Neural progenitor cell (in vitro differentiated cells): ENCODE data around the gene CACNG3. TPM values are rescaled to one million over a fixed set of nuclear protein-coding genes. Genes with fewer than 3 reads are reported as not detected.

Source experiments
- DNase-seq: peaks from one replicate; pipeline ENCODE4 v3.0.0-alpha.2; 2016; ENCODE audit warnings: low spot score
- H2AFZ ChIP-seq: fragments of 200-600 bp; sonication (generic); replicated peaks from 2 replicates; pipeline ENCODE4 v1.6.1; 2016; ENCODE audit warnings: antibody characterized with exemption
- H3F3A ChIP-seq: fragments of 200-600 bp; sonication (generic); 2 replicates; pipeline ENCODE4 v1.6.1; 2016; ENCODE audit warnings: antibody characterized with exemption, low read depth
- H3K27ac ChIP-seq: fragments of 200-600 bp; sonication (generic); 2 replicates; pipeline ENCODE4 v1.5.1; 2016; ENCODE audit warnings: mild to moderate bottlenecking
- H3K27me3 ChIP-seq: fragments of 200-600 bp; sonication (generic); 2 replicates; pipeline ENCODE4 v1.6.1; 2016; ENCODE audit warnings: mild to moderate bottlenecking, moderate library complexity
- H3K36me3 ChIP-seq: fragments of 200-600 bp; sonication (generic); 2 replicates; pipeline ENCODE4 v1.5.1; 2016
- H3K4me1 ChIP-seq: fragments of 200-600 bp; sonication (generic); 2 replicates; pipeline ENCODE4 v1.6.1; 2016; ENCODE audit warnings: mixed run types
- H3K4me2 ChIP-seq: fragments of 200-600 bp; sonication (generic); 2 replicates; pipeline ENCODE4 v1.6.1; 2016
- H3K4me3 ChIP-seq: fragments of 200-600 bp; sonication (generic); 2 replicates; pipeline ENCODE4 v1.5.1; 2016
- H3K79me2 ChIP-seq: fragments of 200-600 bp; sonication (generic); 2 replicates; pipeline ENCODE4 v1.6.1; 2016; ENCODE audit warnings: low read depth
- H3K9ac ChIP-seq: fragments of 200-600 bp; sonication (generic); 2 replicates; pipeline ENCODE4 v1.6.1; 2016
- H3K9me3 ChIP-seq: fragments of 200-600 bp; sonication (generic); 2 replicates; pipeline ENCODE4 v1.5.1; 2016; ENCODE audit warnings: low read depth
- H4K20me1 ChIP-seq: fragments of 200-600 bp; sonication (generic); 2 replicates; pipeline ENCODE4 v1.6.1; 2016; ENCODE audit warnings: low read depth
- H3K27ac Mint-ChIP-seq: 3 replicates; pipeline ENCODE4 v1.8.0; 2021; ENCODE audit warnings: mixed read lengths
- H3K27me3 Mint-ChIP-seq: 2 replicates; pipeline ENCODE4 v1.8.0; 2022; ENCODE audit warnings: low read depth, mild to moderate bottlenecking, inconsistent platforms, moderate library complexity, mixed read lengths; ENCODE audit not compliant: insufficient read depth
- H3K36me3 Mint-ChIP-seq: 3 replicates; pipeline ENCODE4 v1.8.0; 2021; ENCODE audit warnings: mixed read lengths
- H3K4me1 Mint-ChIP-seq: 3 replicates; pipeline ENCODE4 v1.8.0; 2021; ENCODE audit warnings: mixed read lengths
- H3K4me3 Mint-ChIP-seq: 3 replicates; pipeline ENCODE4 v1.8.0; 2021; ENCODE audit warnings: mild to moderate bottlenecking, moderate library complexity, mixed read lengths
- H3K9me3 Mint-ChIP-seq: 3 replicates; pipeline ENCODE4 v1.8.0; 2020; ENCODE audit warnings: mixed read lengths
- EZH2 ChIP-seq: fragments of 200-600 bp; sonication (generic); IDR thresholded peaks from 2 replicates; pipeline ENCODE4 v1.6.1; 2017; ENCODE audit warnings: antibody characterized with exemption, mild to moderate bottlenecking, moderate library complexity
- EZH2phosphoT487 ChIP-seq: fragments of 200-600 bp; sonication (generic); IDR thresholded peaks from 2 replicates; pipeline ENCODE4 v1.6.1; 2017; ENCODE audit warnings: antibody characterized with exemption
- total RNA-seq: library from RNA; depleted of rRNA; stranded (reverse); fragments of >200 nt; gene quantifications from 2 replicates; pipeline ENCODE4 v1.2.3, GENCODE V29; 2015; ENCODE audit warnings: low replicate concordance
- TF ChIP-seq, protein P1 (sequence below): fragments of 200-600 bp; sonication (generic); IDR thresholded peaks from 2 replicates; pipeline ENCODE4 v1.5.1; 2017; ENCODE audit warnings: antibody characterized with exemption, mild to moderate bottlenecking

The CACNG3 gene
- total RNA-seq, 1 donor from 2014 or later = not detected

DNA sequence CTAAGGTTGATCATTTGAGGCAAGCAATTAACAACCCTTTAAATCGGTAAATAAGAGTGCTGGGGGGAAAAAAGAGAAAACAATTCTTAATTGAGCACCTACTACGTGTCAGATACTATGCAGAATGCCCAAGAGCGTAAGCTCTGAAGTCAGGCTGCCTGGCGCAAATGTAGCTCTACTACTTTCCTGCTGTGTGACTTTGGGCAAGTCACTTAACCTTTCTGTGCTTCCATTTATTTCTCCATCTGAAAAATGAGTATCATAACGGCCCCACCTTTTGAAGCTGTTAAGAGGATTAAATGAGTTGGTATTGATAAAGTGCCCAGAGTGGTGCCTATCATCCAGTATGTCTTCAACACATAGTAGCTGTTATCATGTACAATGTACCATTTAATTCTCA, 102.0 kb downstream of the CACNG3 start:
- no peak overlapping the region for H3K27ac Mint-ChIP-seq
- no peaks in the 10 kb centered on the region for H3K36me3 ChIP-seq
- DNase-seq = no peak
- H3K27ac ChIP-seq = no peak overlapping the region
- no peaks in the 10 kb centered on the region for H3K36me3 Mint-ChIP-seq
- no peak overlapping the region for H3K4me3 Mint-ChIP-seq
- H3K27me3 ChIP-seq = no peaks in the 10 kb centered on the region
- H3K79me2 ChIP-seq = no peaks in the 10 kb centered on the region
- H3K4me2 ChIP-seq = no peak overlapping the region
- H3K9me3 Mint-ChIP-seq = peaks cover 5% of the 10 kb centered on the region
- H3F3A ChIP-seq = no peaks in the 10 kb centered on the region
- no peaks in the 10 kb centered on the region for H3K4me1 Mint-ChIP-seq
- H4K20me1 ChIP-seq = no peaks in the 10 kb centered on the region
- TF ChIP-seq, protein P1, sequence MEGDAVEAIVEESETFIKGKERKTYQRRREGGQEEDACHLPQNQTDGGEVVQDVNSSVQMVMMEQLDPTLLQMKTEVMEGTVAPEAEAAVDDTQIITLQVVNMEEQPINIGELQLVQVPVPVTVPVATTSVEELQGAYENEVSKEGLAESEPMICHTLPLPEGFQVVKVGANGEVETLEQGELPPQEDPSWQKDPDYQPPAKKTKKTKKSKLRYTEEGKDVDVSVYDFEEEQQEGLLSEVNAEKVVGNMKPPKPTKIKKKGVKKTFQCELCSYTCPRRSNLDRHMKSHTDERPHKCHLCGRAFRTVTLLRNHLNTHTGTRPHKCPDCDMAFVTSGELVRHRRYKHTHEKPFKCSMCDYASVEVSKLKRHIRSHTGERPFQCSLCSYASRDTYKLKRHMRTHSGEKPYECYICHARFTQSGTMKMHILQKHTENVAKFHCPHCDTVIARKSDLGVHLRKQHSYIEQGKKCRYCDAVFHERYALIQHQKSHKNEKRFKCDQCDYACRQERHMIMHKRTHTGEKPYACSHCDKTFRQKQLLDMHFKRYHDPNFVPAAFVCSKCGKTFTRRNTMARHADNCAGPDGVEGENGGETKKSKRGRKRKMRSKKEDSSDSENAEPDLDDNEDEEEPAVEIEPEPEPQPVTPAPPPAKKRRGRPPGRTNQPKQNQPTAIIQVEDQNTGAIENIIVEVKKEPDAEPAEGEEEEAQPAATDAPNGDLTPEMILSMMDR = no peak
- TF ChIP-seq EZH2phosphoT487 = no peak
- no peak for TF ChIP-seq EZH2
- no peak overlapping the region for H3K4me3 ChIP-seq
- H3K9ac ChIP-seq = no peak overlapping the region
- no peaks in the 10 kb centered on the region for H3K9me3 ChIP-seq
- H3K27me3 Mint-ChIP-seq = peaks cover 11% of the 10 kb centered on the region
- H2AFZ ChIP-seq = no peak overlapping the region
- no peaks in the 10 kb centered on the region for H3K4me1 ChIP-seq

DNA sequence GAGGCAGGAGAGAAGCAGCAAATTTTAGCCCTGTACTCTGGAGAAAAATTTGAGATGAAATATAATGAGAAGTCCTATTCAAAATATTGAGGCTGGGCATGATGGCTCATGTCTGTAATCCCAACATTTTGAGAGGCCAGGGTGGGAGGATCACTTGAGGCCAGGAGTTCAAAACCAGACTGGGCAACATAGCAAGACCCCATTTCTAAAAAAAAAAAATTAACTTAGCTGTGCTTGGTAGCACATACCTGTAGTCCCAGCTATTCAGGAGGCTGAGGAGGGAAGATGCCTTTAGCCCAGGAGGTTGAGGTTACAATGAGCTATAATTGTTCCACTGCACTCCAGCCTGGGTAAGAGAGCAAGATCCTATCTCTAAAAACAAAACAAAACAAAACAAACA, 103.4 kb downstream of the CACNG3 start:
- Histone ChIP-seq H3F3A (no peaks in the 10 kb centered on the region), H3K27me3 (no peaks in the 10 kb centered on the region), H3K9ac (no peak overlapping the region), H3K9me3 (no peaks in the 10 kb centered on the region), H3K4me2 (no peak overlapping the region), H4K20me1 (no peaks in the 10 kb centered on the region), H3K4me3 (no peak overlapping the region), H3K79me2 (no peaks in the 10 kb centered on the region), H3K36me3 (no peaks in the 10 kb centered on the region), H3K27ac (no peak overlapping the region), H3K4me1 (no peaks in the 10 kb centered on the region), H2AFZ (no peak overlapping the region)
- DNase-seq = no peak
- H3K9me3 Mint-ChIP-seq = peaks cover 5% of the 10 kb centered on the region
- no peak overlapping the region for H3K27ac Mint-ChIP-seq
- no peaks in the 10 kb centered on the region for H3K36me3 Mint-ChIP-seq
- H3K27me3 Mint-ChIP-seq = peaks cover 11% of the 10 kb centered on the region
- no peaks in the 10 kb centered on the region for H3K4me1 Mint-ChIP-seq
- TF ChIP-seq, protein P1 = no peak
- TF ChIP-seq EZH2 (no peak), EZH2phosphoT487 (no peak)
- no peak overlapping the region for H3K4me3 Mint-ChIP-seq

DNA sequence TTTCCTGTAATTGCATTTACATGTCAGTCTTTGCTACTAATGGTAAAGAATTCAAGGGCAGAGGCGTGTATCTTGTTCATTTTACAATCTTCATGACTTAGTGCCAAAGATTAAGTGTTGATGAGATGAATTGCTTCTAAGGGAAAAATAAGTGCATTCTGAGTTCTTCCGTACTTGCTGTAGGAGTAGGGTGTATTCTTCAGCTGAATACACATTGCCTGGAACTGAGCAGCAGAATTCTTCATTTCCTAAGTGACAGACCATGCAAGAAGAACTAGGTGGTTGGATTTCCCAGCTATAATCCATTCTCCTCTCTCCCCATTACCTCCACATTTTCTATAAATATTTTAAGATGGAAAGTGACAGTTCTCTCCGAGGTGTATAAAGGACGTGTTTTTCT, 104.8 kb downstream of the CACNG3 start:
- Histone ChIP-seq H3K36me3 (no peaks in the 10 kb centered on the region), H3K27ac (no peak overlapping the region), H3K9me3 (no peaks in the 10 kb centered on the region), H3K4me3 (no peak overlapping the region), H3K4me1 (no peaks in the 10 kb centered on the region), H3K9ac (no peak overlapping the region), H3K27me3 (no peaks in the 10 kb centered on the region), H4K20me1 (no peaks in the 10 kb centered on the region), H3F3A (no peaks in the 10 kb centered on the region), H3K79me2 (no peaks in the 10 kb centered on the region), H2AFZ (no peak overlapping the region), H3K4me2 (no peak overlapping the region)
- H3K36me3 Mint-ChIP-seq = no peaks in the 10 kb centered on the region
- H3K4me1 Mint-ChIP-seq = no peaks in the 10 kb centered on the region
- no peak overlapping the region for H3K27ac Mint-ChIP-seq
- no peak for TF ChIP-seq EZH2
- peaks cover 5% of the 10 kb centered on the region for H3K9me3 Mint-ChIP-seq
- no peak overlapping the region for H3K4me3 Mint-ChIP-seq
- H3K27me3 Mint-ChIP-seq = peaks cover 10% of the 10 kb centered on the region
- no peak for DNase-seq

DNA sequence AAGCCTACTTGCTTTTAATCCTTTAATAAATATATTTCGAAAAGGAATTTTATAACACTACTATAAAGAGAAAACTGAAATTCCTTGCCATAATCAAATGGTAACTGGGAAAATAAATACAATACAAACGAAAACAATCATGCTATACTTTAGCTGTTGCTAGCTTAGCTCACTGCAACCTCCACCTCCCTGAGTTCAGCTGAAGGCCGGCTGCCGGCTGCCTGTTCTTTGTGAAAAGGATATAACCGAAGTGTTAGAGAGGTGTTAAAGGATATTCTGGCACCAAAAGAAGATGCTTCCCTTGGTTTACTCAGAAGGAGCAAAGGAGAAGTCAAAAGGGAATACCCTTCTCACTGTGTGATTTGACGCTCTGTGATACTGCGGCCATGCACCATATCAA, 108.5 kb downstream of the CACNG3 start:
- Histone ChIP-seq H3K4me3 (no peak overlapping the region), H3K27ac (no peak overlapping the region), H3K4me1 (no peaks in the 10 kb centered on the region), H3F3A (no peaks in the 10 kb centered on the region), H3K79me2 (no peaks in the 10 kb centered on the region), H2AFZ (no peak overlapping the region), H3K9ac (no peak overlapping the region), H3K4me2 (no peak overlapping the region), H4K20me1 (no peaks in the 10 kb centered on the region), H3K27me3 (no peaks in the 10 kb centered on the region), H3K9me3 (no peaks in the 10 kb centered on the region), H3K36me3 (no peaks in the 10 kb centered on the region)
- TF ChIP-seq, protein P1 = no peak
- TF ChIP-seq EZH2phosphoT487 (no peak), EZH2 (no peak)
- Mint-ChIP-seq H3K4me1 (no peaks in the 10 kb centered on the region), H3K9me3 (peaks cover 5% of the 10 kb centered on the region), H3K27ac (no peak overlapping the region), H3K27me3 (peaks cover 19% of the 10 kb centered on the region), H3K36me3 (no peaks in the 10 kb centered on the region), H3K4me3 (no peak overlapping the region)
- DNase-seq = no peak
